Right ventricle myocardium inferior (tissue), 1 donor: ENCODE data around the gene P3H4. TPM values are rescaled to one million over a fixed set of nuclear protein-coding genes. Genes with fewer than 3 reads are reported as not detected.
"Not testable (repeated sequence)": the region's sequence is repeated elsewhere in the genome, so short reads cannot be mapped to it uniquely, and the experiment has no call there.

Source experiments
- ATAC-seq: fragments of 200-7000 bp; cut with Tn5 transposase; one replicate; pipeline ENCODE4 v1.9.1; 2020; ENCODE audit warnings: mild to moderate bottlenecking, moderate library complexity
- DNase-seq: peaks from one replicate; pipeline ENCODE4 v3.0.0; 2021; ENCODE audit errors: missing footprints
- intact Hi-C: fragments of 100-400 bp; cut with DNase I; formaldehyde crosslinking; loops from one replicate; pipeline ENCODE4 v1.11.0; 2022
- long read RNA-seq: library from polyadenylated mRNA; unstranded; transcript quantifications from one replicate; pipeline ENCODE4 v2.0.0, GENCODE V29; 2021
- total RNA-seq: library from RNA; stranded (reverse); fragmentation: NEBNext Ultra II Directional; extraction: Animal tissue kit (Norgen Biotek cat#: 25700); gene quantifications from one replicate; pipeline ENCODE4 v1.2.1, GENCODE V29; 2021
- donor health status: DM: no; HTN: yes; CAD: no; lungs with severe emphysema.

The P3H4 gene, protein sequence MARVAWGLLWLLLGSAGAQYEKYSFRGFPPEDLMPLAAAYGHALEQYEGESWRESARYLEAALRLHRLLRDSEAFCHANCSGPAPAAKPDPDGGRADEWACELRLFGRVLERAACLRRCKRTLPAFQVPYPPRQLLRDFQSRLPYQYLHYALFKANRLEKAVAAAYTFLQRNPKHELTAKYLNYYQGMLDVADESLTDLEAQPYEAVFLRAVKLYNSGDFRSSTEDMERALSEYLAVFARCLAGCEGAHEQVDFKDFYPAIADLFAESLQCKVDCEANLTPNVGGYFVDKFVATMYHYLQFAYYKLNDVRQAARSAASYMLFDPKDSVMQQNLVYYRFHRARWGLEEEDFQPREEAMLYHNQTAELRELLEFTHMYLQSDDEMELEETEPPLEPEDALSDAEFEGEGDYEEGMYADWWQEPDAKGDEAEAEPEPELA
- total RNA-seq, result 7.8 TPM
- long read RNA-seq, transcript P3H4-202 (8 exons, 2,601 nt), result major isoform, 15 of 22 reads
- long read RNA-seq, partial matches to known transcripts, result 1 of 22 reads
- long read RNA-seq, other reads (novel, unspliced or antisense), result 6 of 22 reads

DNA sequence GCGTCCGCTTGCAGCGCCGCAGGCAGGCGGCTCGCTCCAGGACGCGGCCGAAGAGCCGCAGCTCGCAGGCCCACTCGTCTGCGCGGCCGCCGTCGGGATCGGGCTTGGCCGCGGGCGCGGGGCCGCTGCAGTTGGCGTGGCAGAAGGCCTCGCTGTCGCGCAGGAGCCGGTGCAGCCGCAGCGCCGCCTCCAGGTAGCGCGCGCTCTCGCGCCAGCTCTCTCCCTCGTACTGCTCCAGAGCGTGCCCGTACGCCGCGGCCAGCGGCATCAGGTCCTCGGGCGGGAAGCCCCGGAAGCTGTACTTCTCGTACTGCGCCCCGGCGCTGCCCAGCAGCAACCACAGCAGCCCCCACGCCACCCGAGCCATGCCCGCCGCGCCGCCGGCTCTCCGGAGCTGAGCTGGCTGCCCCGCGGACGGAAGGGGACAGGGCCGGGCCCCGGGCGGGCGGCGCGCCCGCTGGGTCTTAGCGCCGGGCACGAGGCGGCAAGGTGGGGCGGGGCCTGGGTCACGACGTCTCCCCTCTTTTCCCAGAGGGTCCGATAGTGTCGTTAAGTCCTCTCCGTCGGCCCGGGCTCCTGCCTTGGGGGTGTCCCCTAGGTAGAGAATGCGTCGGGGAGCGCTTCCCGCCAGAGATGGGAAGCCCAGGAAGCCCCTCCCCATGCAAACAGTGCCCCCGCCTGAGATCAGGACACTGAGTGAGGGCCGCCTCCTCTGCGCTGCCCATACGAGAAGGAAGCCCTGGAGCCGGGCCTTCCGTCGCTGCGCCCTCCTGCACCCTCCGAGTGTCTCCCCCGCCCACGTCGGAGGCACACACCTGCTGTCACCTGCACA is at the start of gene P3H4:
TSS of gene P3H4 (minus strand) at position 401 of the 832 bp plus-strand sequence. CDS start at position 367, 34 bp downstream.
- intact Hi-C loops, result loop anchor here (1.0 kb wide), 1 partner anchor 38 kb away; no protein-coding TSS in a partner anchor
- ATAC-seq (peak; percentile 87), DNase-seq (peak; percentile 88)

DNA sequence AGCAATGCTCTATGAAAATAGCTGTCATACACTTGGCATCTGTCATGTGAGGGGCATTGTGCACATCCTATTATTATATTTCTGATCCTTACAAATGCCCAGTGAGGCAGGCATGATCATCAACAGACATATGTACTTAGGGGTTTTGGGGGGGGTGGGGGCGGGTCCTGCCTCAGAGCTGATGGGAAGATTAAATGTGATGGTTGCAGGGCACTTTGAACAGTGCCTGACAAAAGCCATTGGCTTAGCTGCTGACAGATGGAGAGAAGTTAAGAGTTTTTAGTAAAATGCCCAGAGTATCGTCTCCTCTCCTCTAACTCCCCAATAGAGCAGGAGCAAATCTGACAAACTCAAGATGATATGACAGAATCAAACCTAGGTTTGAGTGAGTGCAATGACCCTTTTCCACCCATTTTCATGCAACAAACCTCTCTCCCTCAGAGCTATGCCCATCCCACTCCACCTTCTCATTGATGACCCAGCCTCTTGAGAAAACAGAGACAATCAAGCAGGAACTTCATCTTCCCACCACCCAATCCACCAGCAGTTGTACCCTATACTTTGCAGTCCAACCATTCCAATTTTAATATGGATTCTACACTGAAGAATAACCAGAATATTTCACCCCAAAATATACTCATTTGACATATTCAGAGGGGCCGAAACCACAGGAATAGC is 48.6 kb upstream of the P3H4 start:
- ATAC-seq, result no peak
- intact Hi-C loops, result no loop called here
- no peak for DNase-seq

DNA sequence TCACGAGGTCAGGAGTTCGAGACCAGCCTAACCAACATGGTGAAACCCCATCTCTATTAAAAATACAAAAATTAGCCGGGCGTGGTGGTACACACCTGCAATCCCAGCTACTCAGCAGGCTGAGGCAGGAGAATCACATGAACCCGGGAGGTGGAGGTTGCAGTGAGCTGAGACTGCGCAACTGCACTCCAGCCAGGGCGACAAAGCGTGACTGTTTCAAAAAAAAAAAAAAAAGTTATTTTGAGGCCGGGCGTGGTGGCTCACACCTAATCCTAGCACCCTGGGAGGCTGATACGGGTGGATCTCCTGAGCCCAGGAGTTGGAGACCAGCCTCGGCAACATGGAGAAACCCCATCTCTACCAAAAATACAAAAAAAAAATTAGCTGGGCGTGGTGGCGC is 39.6 kb upstream of the P3H4 start:
- DNase-seq, ATAC-seq, intact Hi-C loops: not testable (repeated sequence)

DNA sequence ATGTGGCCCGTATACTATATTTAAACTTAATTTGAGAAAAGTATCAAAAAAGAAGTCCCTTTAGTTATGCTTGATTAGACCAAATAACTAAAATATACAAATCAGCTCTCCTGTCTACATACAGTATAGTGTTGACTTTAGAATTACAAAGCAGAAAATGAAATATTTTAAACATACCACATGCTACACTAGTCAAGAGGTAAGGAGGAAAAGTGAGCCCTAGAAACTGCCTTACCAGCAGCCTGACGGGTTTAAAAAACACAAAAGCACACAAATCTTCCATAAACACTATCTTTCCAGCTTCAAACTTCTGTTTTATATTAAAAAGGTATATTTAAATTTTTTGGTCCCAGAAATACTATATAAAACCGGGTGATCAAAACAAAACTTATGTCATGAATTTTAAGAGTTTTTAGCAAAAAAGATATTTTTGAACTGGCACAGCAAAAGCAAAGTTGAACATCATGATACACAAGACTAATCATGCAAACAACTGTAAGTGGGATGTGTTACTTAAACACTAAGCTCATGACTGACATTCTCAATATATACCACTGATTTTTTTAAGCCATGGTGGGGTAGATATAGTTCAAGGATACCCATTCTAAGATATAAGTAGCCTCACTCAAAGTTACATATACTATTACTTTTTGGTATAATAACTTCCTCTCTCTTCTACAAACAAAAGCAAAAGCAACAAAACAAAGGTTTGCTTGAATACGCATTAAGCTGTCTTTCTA is 37.7 kb upstream of the P3H4 start:
- intact Hi-C loops, result no loop called here
- DNase-seq, result no peak
- ATAC-seq, result no peak

DNA sequence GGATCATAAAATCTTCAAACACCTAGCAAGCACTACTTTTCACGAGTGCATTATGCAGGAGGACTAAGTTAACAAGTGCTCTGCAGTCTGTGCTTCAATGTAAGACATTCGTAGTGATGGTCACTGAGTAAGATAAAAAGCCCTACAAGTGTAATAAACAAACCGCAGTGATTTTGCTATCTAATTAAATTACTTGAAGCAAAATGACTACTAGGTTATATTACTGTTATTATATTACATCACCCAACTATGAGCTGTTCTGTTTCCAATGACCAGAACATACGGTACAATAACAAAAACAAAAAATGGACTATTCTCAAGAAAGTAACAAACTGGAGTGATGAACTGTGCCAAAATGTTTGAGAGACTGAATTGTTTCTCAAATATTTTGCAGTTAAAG is 37.0 kb upstream of the P3H4 start:
- intact Hi-C loops, result no loop called here
- no peak for DNase-seq
- no peak for ATAC-seq

DNA sequence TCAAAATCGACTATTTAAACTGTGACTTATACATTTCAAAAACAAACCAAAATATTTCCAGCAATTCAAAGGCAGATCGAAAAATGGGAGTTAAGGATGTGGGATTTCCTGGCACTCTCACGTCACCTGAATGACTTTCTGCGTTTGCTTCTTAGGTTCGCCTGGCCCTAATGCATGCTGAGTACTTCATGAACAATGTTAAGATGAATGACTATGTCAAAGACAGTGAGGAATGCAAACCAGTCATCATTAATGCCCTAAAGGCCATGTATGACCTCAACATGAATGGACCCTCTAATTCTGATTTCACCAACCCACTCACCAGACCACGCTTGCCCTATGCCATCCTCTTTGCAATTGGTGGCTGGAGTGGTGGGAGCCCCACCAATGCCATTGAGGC is 33.2 kb upstream of the P3H4 start:
- ATAC-seq, result no peak
- intact Hi-C loops, result no loop called here
- no peak for DNase-seq

DNA sequence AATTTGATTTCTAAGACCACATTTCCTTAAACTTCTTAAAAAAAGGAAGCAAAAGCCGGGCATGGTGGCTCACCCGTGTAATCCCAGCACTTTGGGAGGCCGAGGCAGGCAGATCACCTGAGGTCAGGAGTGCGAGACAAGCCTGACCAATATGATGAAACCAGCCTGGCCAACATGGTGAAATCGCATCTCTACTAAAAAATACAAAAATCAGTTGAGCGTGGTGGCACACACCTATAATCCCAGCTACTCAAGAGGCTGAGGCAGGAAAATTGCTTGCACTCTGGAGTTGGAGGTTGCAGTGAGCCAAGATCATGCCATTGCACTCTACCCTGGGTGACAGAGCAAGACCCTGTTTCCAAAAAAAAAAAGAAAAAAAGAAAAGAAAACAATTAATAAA is 29.0 kb upstream of the P3H4 start:
- DNase-seq, ATAC-seq, intact Hi-C loops: not testable (repeated sequence)

DNA sequence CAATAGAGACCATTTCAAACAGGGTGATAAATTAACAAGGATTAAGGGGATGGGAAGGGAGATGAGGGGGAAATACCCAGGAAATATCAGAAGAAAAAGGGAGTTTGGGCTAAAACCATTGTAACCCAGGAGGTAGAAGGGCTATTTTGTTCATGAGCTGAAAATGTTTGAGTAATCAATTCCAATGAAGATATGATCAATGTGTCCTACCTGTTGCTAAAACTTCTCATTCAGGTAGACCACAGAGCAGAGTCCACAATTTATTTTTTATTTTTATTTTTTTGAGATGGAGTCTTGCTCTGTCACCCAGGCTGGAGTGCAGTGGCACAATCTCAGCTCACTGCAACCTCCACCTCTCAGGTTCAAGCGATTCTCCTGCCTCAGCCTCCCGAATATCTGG is 27.7 kb upstream of the P3H4 start:
- DNase-seq, intact Hi-C loops, ATAC-seq: not testable (repeated sequence)

DNA sequence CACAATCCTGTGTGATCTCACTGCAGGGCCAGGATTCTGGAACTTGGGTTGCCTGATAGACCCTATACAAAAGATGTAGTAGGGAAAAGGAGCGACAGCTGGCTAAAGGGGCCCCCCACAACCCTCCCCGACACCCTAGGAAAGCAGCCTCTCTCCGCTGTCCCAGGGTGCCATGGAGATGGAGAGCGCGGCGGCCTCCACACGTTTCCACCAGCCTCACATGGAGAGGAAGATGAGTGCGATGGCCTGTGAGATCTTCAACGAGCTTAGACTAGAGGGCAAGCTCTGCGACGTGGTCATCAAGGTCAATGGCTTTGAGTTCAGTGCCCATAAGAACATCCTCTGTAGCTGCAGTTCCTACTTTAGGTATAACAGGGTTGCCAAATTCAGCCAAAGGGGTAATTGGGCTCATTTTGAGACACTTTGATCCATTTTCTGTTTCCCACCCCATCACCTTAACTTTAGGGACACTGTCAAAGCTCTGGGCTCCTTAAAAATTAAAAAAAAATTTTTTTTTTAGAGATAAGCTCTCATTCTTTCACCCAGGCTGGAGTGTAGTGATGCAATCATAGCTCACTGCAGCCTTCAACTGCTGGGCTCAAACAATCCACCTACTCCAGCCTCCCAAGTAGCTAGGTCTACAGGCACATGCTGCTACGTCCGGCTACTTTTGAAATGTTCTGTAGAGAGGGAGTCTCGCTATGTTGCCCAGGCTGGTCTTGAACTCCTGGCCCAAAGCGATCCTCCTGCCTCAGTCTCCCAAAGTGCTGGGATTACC is 26.2 kb upstream of the P3H4 start, which contains the start of gene KLHL10:
TSS of gene KLHL10 (plus strand) at position 65 of the 778 bp plus-strand sequence. CDS start at position 173, 108 bp downstream.
- ATAC-seq, result no peak
- intact Hi-C loops, result no loop called here
- no peak for DNase-seq

DNA sequence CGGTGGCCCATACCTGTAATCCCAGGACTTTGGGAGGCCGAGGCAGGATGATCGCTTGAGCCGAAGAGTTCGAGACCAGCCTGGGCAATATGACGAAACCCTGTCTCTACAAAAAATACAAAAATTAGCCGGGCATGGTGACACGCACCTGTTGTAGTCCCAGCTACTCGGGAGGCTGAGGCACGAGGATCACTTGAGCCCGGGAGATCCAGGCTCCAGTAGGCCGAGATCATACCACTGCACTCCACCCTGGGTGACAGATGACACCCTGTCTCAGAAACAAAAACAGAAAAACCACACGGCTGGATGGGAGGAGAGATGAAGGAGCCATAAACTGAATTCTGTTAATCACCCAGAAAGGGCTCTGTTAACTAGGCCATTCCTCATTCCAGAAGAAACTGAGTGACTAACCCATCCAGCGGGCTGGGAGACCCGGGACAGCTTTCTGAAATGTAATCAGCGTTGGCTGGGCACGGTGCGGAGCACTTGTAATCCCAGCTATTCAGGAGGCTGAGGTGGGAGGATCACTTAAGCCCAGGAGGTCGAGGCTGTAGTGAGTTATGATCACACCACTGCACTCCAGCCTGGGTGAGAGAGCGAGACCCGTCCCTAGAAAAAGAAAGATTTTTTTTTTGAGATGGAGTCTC is 24.9 kb upstream of the P3H4 start:
- DNase-seq (no peak), ATAC-seq (no peak)
- intact Hi-C loops, result no loop called here

DNA sequence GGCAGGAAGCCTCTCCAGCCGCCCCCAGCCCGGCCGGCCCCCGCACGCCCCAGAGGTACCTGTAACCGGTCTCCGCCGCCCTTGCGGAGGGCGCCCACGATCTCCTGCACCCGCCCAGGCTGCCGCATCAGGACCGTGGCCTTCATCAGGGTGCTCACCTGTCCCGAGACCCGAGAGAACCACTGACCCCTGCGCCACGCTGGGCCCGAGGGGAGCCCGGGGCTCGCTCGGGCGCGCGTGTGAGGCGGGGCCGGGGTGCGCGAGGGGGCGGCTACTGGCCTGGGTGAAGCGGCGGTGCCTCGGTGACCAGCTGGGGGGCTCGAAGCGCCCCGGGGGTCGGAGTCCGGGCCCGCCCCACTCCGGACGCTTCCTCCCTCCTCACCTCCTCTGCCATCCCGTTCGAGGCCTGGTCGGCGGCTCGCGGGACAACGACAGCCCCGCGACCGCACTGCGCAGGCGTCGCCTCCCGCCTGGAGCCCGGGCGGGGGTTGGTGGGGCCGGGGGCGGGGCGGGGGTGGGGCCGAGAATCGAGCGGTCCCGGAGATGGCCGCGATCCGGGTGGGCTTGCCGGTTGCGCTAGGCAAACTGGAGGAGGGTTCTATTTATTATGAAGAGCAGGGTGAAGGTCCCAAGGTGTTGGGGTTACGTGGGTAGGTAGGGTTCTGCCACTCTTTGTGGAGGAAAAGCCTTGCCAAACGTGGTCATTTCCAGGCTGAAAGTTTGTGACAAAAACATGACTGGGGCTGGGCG is 24.2 kb upstream of the P3H4 start, which contains the start of gene NT5C3B:
TSS of gene NT5C3B (minus strand) at position 433 of the 750 bp plus-strand sequence. CDS start at position 394, 39 bp downstream.
- intact Hi-C loops, result no loop called here
- ATAC-seq (peak; percentile 94), DNase-seq (peak; percentile 82)

DNA sequence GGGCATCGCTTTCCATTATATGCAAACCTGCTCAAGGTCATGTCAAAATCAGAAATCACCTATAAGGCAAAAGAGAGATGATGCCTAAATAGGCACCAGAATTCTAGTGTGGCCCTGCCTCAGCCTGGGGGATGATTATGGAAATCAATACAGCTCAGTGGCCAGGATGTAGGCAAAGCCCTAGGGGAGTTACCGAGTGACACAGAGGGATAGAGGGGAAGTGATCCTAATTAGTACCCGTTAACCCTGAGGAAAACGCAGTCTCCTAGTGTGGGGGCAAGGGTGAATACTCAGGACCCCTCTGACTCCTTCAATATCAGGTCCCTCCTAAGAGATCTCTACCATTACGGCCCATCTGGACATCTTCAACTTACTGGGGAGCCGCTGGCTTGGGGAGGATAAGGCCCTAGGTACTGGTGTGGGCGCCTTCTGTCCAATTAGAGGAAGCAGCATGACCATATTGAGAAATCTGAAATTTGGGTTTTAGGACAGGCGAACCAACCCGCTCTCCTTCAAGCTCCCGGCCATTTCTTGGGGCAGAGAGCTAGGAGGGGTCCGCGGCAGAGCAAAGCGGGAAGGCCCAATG is 23.6 kb upstream of the P3H4 start:
- DNase-seq (no peak), ATAC-seq (peak; percentile 58)
- intact Hi-C loops, result no loop called here

DNA sequence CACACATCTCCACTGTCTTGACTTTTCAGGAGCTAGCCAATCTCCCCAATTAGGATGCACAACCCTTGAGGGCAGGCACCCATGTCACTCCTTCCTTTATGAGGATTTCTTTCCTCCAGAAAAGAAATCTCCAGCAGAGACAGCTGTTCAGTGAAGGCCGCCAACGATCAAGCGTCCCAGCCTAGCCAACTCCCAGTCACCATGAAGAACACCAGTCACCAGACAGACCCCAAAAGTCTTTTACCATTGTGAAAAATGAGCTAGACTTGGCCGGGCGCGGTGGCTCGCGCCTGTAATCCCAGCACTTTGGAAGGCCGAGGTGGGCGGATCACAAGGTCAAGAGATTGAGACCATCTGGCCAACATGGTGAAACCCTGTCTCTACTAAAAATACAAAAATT is 18.2 kb upstream of the P3H4 start:
- DNase-seq, intact Hi-C loops, ATAC-seq: not testable (repeated sequence)

DNA sequence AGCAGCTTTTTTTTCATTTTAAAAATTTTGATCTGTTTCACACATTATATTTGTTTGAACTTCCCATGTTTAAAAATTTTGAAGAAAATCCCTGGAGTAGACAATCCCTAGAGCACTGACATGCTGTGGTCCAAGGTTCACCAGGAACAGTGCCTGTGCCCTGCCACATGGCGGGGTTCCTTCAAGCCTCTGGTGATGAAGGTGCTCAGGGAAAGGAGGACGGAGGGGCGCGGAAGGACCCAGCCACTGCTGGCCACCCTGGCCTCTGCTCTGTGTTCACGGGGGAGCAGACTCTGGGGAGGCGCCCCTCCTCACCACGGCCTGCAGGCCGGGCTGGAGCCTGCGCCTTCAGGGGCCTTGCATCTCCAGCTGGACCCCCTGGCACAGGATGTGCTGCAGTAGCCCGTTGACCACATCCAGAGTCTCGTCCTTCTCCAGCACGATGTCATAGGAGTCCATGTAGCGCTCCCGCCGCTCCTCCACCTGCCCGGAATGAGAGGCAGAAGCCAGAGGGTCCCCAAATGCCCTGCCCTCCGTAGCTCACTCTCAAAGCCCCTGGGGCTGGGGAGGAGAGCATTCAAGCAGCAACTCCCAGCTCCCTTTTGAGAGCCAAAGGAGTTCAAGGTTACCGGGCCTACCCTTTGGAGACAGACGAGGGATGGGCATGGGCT is 13.6 kb upstream of the P3H4 start:
- DNase-seq, result no peak
- ATAC-seq, result no peak
- intact Hi-C loops, result no loop called here

DNA sequence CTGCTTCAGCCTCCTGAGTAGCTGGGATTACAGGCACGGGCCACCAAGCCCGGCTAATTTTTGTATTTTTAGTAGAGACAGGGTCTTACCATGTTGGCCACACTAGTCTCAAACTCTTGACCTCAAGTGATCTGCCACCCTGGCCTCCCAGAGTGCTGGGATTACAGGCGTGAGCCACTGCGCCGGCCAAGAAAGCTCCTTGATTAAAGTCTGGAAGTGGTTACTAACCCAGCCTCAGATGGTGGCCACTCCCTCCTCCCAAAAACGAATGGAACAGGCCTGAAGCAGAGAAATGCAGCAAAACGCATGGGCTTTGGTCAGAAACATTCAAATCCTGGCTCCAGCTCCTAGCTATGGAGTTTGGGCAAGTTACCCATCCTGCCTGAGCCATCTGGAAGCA is 12.3 kb upstream of the P3H4 start:
- intact Hi-C loops, result no loop called here
- DNase-seq, result no peak
- no peak for ATAC-seq
